NCI-H2227 (cell line): ENCODE measurements around the gene ZSCAN31.
A peak's percentile ranks its signal among the peaks of the same experiment; 100 is the strongest.
"Not testable (repeated sequence)": the region's sequence is repeated elsewhere in the genome, so short reads cannot be mapped to it uniquely, and the experiment has no call there.

Source experiments
- DNase-seq: peaks from one replicate; lab custom pipeline; 2025; ENCODE audit not compliant: unreplicated experiment; lab: John Stamatoyannopoulos, UW

ZSCAN31 gene

DNA sequence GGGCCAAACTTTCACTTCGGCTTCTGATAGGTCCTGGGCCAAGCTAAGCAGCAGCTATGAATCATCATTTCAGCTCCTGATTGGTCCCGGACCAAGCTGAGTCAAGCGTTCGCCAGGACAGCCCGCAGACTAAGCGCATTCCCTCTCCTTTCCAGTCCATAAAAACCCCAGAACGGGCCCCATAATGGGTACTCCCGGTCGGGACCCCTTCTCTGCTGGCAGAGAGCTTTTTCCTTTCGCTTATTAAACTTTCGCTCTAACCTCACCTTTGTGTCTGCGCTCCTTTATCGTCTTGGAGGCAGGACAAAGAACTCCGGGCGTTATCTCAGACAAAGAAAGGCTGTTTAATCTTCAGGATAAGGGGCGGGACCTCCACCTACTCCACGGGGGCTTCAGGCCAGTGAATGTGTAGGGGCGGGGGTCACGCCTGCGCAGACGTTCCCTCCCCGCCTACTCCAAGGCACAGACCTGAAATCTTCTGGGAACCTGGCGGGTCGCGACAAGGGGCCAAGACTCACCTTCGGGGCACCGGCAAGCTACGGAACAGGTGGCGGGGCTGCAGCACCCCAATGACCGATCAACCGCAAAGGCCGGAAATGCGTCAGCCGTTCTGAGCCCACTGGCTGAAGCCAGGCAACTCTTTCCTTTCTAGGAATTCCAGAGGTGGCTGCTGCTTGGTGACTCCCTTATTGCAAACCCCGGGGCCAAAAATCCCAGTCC is at the start of gene ZSCAN31:
ZSCAN31 (minus strand) TSS at position 585 of the 720 bp plus-strand sequence. CDS start 6,465 bp downstream, outside the sequence.
- peak; percentile 97 for DNase-seq

DNA sequence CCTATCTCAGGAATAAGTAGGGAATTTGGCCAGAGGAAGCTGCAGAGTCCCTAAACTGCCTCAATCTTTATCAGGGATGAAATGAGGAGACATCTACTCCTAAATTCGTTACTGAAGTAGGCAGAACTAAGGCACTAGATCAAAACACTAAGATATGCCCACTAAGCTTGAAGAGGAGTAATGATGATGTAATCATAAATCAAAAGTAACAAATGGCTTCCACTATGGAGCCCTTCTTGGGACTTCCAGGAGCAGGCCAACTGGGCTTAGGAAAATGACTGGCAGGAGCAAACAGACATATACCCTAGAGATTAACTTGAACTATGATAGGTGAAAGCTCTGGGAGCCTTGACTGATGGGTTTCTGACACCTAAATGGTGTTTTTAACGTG is 48.2 kb upstream of the ZSCAN31 start:
- no peak for DNase-seq

DNA sequence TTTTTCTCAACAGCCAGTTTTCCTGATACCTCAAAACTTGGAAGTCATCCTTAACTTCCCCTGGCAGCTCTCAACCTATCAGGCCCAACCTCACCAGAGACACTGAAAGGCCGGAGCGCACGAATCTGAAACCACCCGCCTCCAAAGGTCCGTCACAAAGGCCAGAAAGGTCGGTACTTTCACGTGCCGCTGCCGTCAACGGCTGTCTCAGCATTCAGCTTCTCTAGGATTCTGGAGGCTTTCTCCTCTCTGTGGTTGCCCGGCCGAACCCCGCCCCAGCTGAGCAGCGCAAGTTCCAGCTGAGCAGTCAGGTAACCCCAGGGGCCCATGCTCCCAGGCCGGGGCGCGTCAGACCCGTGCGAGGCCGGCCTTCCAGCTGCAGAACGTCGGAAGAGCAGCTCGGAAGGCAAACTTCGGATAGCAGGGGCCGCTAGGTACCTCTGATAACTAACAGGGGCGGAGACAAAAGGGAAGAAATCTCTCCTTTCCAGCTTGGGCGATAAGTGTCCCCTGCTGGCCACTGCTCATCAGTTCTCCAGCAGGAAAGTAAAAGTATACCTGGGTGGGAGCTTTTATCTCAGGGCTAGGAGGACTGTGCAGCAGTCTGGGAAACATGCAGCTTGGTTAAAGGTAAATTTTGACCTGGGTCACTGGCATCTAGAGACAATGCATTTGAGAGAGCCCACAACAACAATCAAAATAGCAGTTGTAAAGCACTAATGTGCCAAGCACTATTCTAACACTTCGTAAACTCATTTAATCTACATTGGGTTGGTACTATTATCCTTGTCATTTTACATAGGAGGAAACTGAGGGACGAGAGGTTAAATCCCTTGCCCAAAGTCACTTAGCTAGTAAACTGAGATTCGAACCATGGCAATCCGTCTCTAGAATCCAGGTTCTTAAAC is 47.5 kb upstream of the ZSCAN31 start:
- peak; percentile 91 for DNase-seq

DNA sequence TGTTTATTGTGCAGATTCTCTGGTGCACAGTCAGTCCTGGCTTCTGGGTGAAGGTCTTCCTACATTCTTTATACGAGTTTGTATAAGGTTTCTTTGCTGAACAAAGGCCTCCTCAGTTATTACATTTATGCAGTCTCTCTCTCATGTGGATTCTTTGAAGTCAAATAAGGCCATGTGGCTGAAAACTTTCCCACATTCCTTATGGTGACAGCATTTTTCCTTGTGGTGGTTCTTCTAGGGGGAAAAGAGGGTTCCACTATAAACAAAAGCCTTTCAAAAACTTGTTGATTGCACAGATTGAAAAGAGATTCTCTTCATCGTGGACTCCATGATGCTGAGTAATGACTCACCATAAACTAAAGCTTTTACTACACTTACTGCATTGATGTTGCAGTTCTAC is 44.4 kb upstream of the ZSCAN31 start:
- no peak for DNase-seq

DNA sequence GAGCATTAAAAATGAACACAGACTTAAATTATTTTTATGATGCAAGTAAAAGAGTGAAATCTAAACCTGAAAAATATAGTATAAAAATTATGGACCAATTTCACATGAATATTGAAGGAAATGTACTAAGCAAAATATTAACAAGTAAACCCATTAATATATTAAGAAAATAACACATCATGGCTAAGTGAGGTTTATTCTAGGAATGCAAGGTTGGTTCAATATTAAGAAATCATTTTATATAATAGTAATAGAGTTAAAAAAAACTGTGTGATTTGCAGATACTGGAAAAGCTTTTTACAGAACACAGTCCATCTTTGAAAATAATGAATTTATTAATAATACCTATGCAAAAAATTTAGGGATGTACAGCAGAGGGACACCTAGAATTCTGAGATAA is 42.7 kb upstream of the ZSCAN31 start:
- DNase-seq, result no peak

DNA sequence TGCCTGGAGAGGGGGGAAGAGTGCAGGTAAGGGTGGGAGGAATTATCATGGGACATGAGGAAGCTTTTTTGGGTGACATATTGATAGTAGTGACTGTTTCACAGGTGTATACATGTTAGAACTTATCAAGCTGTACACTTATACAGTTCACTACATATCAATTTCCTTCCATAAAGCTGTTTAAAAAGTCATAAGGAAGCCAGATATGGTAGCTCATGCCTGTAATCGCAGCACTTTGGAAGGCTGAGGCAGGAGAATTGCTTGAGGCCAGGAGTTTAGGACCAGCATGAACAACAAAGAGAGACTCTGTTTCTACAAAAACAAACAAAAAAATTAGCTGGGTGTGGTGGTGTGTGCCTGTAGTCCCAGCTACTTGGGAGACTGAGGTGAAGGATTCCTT is 41.9 kb upstream of the ZSCAN31 start:
- DNase-seq, result no peak

DNA sequence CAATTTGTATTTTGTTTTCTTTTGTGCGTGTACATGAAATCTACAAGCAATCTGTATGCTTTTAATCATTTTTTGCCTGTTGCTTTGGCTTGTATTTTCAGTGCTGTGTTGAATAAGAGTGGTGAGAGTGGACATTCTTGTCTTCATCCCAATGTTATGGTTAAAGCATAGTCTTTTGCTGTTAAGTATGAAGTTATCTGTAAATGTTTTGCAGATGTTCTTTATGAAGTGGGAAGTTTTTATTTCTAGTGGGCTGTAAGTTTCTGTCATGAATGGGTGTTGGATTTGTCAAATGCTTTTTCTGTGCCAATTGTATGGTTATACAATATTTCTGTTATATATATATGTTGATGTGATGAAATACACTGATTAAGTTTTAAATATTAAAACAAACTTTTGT is 38.0 kb upstream of the ZSCAN31 start:
- DNase-seq, result no peak

DNA sequence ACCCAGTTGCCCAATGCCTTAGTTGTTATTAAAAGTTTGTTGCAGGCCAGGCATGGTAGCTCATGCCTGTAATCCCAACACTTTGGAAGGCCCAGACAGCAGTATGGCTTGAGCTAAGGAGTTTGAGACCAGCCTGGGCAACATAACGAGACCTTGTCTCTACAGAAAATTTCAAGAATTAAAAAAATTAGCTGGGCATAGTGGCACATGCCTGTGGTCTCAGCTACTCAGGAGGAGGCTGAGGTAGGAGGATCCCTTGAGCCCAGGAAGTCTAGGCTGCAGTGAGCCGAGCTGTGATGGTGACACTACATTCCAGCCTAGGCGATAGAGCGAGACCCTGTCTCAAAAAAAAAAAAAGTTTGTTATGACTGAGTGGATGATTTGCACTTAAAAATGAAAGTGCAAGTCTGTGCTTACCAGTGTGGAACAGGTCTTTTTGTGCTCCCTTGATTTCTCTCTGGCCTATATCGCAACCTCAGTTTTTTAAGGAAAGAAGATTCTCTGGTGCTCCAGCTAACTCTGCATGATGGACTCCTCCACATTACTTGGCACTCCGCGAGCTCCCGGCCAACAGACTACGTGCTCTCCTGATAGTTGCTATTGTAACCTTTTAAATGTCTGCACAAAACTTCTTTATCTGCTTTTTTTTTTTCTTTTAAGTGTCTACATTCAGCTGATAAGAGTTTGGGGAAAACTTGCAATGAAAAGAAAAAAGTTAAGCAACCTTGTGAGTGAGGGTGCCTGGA is 35.9 kb upstream of the ZSCAN31 start:
- no peak for DNase-seq

DNA sequence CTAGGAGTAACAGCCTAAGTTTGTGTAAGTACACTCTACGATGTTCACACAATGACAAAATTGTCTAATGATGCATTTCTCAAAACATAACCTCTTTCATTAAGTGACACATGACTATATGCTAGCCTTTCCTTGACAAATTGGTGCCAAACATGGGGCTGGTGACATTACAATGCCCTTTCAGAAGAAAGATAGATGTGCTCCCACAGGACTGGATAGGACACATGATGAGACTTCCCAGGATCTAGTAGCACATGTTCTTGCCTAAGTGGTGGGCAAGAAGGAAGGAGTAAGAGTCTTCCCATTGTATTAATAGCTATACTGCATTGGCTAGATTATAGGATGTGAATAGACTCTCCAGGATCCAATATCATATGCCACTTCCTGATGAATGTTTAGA is 35.3 kb upstream of the ZSCAN31 start:
- no peak for DNase-seq

DNA sequence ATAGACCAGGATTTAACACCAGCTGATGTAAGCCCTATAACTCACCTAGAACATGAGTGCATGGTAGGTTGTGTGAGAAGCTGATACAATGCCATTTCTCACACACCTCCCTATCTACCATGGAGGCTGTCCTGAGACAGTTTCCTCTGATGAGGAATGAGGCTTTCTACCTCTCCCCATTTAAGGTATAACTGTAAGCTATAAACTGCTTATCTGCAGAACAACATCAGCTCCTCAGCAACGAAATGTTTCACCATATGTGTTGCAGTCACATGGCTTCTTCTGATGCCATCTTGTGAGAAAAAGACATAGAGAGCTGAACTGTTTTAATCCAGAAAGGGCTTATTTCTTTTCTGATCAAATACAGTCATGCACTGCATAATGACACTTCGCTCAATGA is 34.5 kb upstream of the ZSCAN31 start:
- no peak for DNase-seq

DNA sequence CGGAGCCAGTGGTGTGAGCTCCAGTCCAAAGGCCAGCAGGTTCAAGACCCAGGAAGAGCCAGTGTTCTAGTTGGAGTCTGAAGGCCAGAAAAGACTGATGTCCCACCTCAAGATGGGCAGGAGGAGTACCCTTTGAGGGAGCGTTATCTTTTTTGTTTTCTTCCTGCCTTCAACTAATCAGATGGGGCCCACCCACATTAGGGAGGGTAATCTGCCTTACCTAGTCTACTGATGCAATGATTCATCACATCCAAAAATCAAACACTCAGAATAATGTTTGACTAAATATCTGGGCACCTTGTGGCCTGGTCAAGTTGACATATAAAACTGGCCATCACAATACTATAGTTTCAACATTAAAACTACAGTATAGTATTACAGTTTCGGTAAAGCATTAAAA is 33.5 kb upstream of the ZSCAN31 start:
- DNase-seq, result no peak

DNA sequence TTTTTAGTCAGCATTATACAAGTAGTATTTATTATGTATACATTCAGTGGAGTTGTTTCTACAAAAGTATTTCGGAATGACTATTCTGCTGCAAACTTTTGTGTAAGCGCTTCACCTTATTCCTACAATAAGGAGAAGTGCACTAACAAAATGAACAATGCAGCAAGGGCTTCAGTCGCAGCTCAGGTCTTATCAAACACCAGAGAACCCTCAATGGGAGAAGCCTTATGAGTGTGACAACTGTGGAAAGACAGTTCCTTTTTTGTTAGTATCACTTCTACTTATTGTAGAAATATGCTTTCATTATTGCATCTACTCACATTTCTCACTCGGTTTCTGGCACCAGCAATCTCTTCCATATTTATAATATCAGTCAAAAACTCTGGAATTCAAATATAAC is 32.6 kb upstream of the ZSCAN31 start:
- DNase-seq, result no peak

DNA sequence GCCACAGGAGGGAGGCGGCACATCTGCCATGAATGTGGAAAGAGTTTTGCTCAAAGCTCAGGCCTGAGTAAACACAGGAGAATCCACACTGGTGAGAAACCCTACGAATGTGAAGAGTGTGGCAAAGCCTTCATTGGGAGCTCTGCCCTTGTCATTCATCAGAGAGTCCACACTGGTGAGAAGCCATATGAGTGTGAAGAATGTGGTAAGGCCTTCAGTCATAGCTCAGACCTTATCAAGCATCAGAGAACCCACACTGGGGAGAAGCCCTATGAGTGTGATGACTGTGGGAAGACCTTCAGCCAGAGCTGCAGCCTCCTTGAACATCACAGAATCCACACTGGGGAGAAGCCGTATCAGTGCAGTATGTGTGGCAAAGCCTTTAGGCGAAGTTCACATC is 29.6 kb upstream of the ZSCAN31 start:
- DNase-seq, result not testable (repeated sequence)

DNA sequence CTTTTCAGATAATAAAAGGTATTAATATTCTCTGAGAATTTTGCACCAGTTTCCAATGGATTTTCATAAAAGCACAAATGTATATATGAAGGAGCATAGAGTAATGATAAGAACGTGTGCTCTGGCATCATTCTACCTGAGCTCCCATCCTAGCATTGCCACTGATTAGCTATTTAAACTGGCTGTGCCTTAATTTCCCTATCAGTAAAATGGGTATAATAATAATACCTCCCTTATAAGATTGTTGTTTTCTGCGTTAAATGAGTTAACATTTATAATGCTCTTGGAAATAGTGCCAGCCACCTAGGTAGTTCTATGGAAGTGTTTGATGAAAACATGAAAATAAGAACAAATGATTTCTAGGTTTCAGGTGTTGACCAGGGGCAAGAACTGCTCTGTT is 25.0 kb upstream of the ZSCAN31 start:
- no peak for DNase-seq

DNA sequence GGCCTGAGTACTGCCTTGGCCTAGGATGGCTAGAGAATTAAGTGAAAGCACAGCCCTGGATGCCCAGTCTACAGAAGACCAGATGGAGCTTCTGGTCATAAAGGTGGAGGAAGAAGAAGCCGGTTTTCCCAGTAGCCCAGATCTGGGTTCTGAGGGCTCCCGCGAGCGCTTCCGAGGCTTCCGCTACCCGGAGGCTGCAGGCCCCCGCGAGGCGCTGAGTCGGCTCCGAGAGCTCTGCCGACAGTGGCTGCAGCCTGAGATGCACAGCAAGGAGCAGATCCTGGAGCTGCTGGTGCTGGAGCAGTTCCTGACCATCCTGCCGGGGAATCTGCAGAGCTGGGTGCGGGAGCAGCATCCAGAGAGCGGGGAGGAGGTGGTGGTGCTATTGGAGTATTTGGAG is 23.6 kb upstream of the ZSCAN31 start:
- DNase-seq, result not testable (repeated sequence)

DNA sequence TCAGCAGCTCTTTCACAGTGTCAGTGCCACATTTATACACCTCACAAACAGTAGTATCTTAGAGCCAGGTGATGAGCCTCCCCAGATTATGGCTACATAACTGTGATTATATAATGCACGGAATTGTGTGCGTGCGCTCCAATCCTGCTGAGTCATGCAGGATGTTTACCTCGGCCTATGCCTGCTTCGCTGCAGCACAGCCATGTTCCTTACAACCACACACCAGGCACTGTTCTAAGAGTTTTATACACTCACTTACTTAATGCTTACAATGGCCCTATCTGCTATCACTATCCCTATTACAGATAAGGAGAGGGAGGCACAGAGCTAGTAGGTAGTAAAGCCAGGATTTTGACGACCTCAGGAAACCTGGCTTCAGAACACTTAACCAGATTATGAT is 21.1 kb upstream of the ZSCAN31 start:
- no peak for DNase-seq

DNA sequence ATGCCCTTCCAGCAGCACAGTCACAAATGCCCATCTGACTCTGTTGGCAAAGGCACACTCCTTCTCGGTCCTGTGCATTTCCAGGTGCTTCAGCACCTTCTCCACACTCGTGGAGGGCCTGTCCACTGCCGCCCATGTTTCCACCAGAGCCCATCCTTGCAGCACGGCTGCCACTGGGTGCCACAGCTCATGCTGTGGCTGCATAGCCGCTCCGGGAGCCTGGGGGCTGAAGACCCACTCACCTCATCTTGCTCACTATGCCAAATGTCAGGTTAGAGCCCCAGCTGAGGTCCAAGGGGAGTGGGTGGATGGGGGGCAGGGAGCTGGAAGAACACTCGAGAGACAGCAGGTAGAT is 20.7 kb upstream of the ZSCAN31 start:
- no peak for DNase-seq

DNA sequence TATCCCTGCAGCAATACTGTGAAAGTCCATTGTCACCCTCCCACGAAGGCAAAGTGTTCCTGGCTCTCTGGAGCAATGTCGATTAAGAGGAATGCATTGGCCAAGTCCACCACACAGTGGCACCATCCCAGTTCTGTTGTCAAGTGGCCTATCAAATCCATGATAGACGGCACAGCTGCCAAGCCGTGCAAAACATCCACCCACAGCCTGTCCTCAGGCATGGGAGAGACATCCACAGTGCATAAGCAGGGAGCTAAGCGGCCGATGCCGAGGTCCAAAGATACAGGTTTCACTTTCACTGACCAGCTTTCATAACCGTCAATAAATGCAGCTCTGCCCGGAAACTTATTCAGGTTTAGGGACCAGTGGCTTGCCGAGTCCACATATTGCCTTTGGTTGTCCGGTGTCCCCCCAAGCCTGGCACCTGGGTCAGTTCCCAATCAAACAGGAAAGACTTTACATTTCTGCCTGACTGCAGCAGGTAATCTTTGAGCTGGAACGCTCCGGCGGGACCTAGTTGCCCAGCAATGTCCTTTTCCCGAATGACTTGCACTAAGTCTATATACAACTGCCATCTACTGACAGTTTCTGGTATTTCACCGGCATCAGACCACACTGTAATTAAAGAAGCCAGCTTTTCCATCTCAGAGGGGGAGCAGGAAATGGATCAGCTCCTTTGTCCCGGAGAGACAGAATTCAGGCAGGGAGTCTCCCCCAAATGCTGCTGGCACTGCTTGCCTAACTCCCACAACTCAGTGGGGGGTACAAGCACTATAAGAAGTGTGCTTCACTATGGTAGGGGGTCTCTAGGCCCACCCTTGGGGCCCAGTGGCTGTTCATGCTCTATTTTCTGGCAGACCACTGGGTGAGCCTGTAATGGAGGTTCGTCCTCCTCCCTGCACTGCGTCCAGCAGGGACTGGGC is 20.1 kb upstream of the ZSCAN31 start:
- DNase-seq, result peak; percentile 92

DNA sequence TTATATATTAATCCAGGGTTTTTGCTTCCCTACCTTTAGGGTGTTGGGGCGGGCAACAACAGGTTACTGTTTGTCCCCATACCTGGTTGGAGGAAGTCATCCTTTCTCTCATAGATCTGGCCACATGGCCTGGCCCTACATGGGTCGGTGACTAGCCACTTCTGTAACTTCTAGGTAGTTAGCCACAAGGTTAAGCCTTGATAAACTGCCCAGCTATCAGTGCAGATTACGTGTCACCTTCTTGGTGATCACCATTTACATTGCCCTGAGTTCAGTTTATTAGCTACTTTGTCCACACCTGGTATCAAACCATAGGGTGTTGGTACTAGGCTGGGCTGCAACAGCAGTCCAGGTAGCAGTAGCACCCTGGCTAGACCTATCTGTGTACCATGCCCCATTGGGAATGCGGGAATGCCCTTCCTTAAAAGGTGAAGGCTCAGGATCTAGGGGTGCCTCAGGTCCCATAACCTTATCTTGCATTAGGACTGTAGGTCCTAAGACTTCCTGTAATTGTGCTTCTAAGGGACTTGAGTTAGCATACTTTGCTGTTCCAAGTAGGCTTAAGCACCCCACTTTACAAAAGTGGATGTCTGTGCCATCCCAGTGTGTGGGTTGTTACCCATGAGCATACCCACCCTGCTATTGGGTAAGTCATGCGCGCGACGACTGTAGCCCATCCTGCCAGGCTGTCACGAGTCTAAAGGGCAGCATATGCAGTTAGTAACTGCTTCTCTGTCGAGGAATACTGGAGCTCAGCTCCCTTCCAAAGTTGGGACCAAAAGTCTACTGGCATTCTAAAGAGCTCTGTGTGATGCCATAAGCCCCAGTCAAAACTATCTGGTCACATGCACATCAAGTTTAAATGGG is 19.0 kb upstream of the ZSCAN31 start:
- no peak for DNase-seq
